H1 (cell line): ENCODE measurements around the gene CHFR. TPM values are rescaled to one million over a fixed set of nuclear protein-coding genes. Genes with fewer than 3 reads are reported as not detected.

Experiments
- CTCF ChIA-PET: fragments of 300-600 bp; sonication (Branson Sonifier 250); formaldehyde crosslinking; loops from one replicate; lab custom pipeline; 2021; ENCODE audit not compliant: partially characterized antibody; lab: Charles Lee
- POLR2A ChIA-PET: fragments of 300-600 bp; sonication (Branson Sonifier 250); formaldehyde crosslinking; loops from one replicate; lab custom pipeline; 2021; ENCODE audit warnings: inconsistent platforms; ENCODE audit not compliant: partially characterized antibody; lab: Charles Lee
- DNase-seq, 2 experiments: peaks; one replicate each; pipeline versions ENCODE4 v3.0.0 to v3.0.0-alpha.2; 2010 to 2022; ENCODE audit warnings: low spot score in 2 of 2, low read depth in 1 of 2, mixed read lengths in 1 of 2
- FAIRE-seq: peaks from 2 replicates; lab custom pipeline; 2011; peaks lifted over from hg19 to GRCh38; lab: Jason Lieb, UNC
- H2AFZ ChIP-seq: 2 replicates; pipeline ENCODE4 v1.8.1; 2012; ENCODE audit warnings: low read length, inconsistent platforms
- H2AK5ac ChIP-seq: 2 replicates; pipeline ENCODE4 v1.6.1; 2013; ENCODE audit warnings: low read depth, low read length
- H2BK120ac ChIP-seq: replicated peaks from 2 replicates; pipeline ENCODE3; 2013; ENCODE audit warnings: low read depth, low read length, inconsistent platforms
- H2BK12ac ChIP-seq: 2 replicates; pipeline ENCODE4 v1.6.1; 2013; ENCODE audit warnings: low read depth, low read length
- H2BK15ac ChIP-seq: 2 replicates; pipeline ENCODE4 v1.6.1; 2013; ENCODE audit warnings: low read length
- H2BK20ac ChIP-seq: 2 replicates; pipeline ENCODE4 v1.6.1; 2013; ENCODE audit warnings: low read length
- H2BK5ac ChIP-seq: 2 replicates; pipeline ENCODE4 v1.6.1; 2013; ENCODE audit warnings: low read depth, low read length
- H3K14ac ChIP-seq: 2 replicates; pipeline ENCODE4 v1.6.1; 2013; ENCODE audit warnings: inconsistent platforms; ENCODE audit not compliant: insufficient read length
- H3K18ac ChIP-seq: 2 replicates; pipeline ENCODE4 v1.6.1; 2013; ENCODE audit warnings: low read length; ENCODE audit errors: extremely low read depth
- H3K23ac ChIP-seq: 2 replicates; pipeline ENCODE4 v1.6.1; 2013; ENCODE audit warnings: inconsistent platforms; ENCODE audit not compliant: insufficient read length
- H3K23me2 ChIP-seq: 2 replicates; pipeline ENCODE4 v1.6.1; 2013; ENCODE audit warnings: low read depth, low read length
- H3K27ac ChIP-seq: 2 replicates; pipeline ENCODE4 v1.6.1; 2011; ENCODE audit warnings: low read depth, low read length, inconsistent platforms
- H3K27me3 ChIP-seq, 4 experiments: replicated peaks in 1 of 4; 1 replicate in 1 of 4; 2 replicates in 3 of 4; pipeline versions ENCODE4 v1.6.1 to v1.8.1; 2011 to 2013; ENCODE audit warnings: low read length in 3 of 4, mild to moderate bottlenecking in 3 of 4, inconsistent platforms in 2 of 4, mixed read lengths in 2 of 4, moderate library complexity in 1 of 4; ENCODE audit not compliant: control insufficient read depth in 3 of 4, insufficient read depth in 3 of 4; ENCODE audit errors: extremely low read depth in 1 of 4
- H3K36me3 ChIP-seq, 4 experiments: 2 replicates each; pipeline versions ENCODE4 v1.6.1 to v1.8.1; 2011 to 2013; ENCODE audit warnings: mild to moderate bottlenecking in 4 of 4, low read length in 3 of 4, moderate library complexity in 2 of 4, control low read depth in 1 of 4, inconsistent platforms in 1 of 4; ENCODE audit not compliant: insufficient read depth in 4 of 4, control insufficient read depth in 2 of 4
- H3K4ac ChIP-seq: replicated peaks from 2 replicates; pipeline ENCODE3; 2013; ENCODE audit warnings: low read length, low read depth, mixed read lengths, inconsistent platforms; ENCODE audit not compliant: insufficient read length
- H3K4me1 ChIP-seq, 4 experiments: replicated peaks in 1 of 4; 1 replicate in 1 of 4; 2 replicates in 3 of 4; pipeline versions ENCODE4 v1.6.1 to v1.8.1; 2011 to 2013; ENCODE audit warnings: low read length in 3 of 4, inconsistent platforms in 2 of 4, mixed read lengths in 1 of 4; ENCODE audit not compliant: insufficient read depth in 4 of 4, control insufficient read depth in 3 of 4
- H3K4me2 ChIP-seq, 2 experiments: 2 replicates each; pipeline versions ENCODE4 v1.6.1 to v1.8.1; 2011 to 2013; ENCODE audit warnings: low read depth in 2 of 2, low read length in 2 of 2, control low read depth in 1 of 2, inconsistent platforms in 1 of 2, mild to moderate bottlenecking in 1 of 2; ENCODE audit not compliant: insufficient read depth in 1 of 2
- H3K4me3 ChIP-seq, 4 experiments: fragments of 200-600, 300-600 bp in 1 of 4; sonication (generic), shearing (Covaris generic), sonication (Bioruptor Twin) in 1 of 4; 2 replicates each; pipeline versions ENCODE4 v1.5.1 to v1.8.1; 2011 to 2016; ENCODE audit warnings: low read length in 4 of 4, low read depth in 3 of 4, control low read depth in 2 of 4, inconsistent platforms in 2 of 4, mild to moderate bottlenecking in 2 of 4, mixed read lengths in 1 of 4, moderate library complexity in 1 of 4; ENCODE audit not compliant: insufficient read depth in 2 of 4; ENCODE audit errors: extremely low read depth in 1 of 4
- H3K56ac ChIP-seq: replicated peaks from 2 replicates; pipeline ENCODE3; 2013; ENCODE audit warnings: low read depth, mild to moderate bottlenecking, mixed read lengths, low read length, inconsistent platforms; ENCODE audit not compliant: insufficient read length
- H3K79me1 ChIP-seq: 2 replicates; pipeline ENCODE4 v1.6.1; 2013; ENCODE audit warnings: low read depth, low read length, control low read depth
- H3K79me2 ChIP-seq, 2 experiments: 2 replicates each; pipeline versions ENCODE4 v1.6.1 to v1.8.1; 2012 to 2013; ENCODE audit warnings: low read length in 2 of 2, mild to moderate bottlenecking in 2 of 2, inconsistent platforms in 1 of 2; ENCODE audit not compliant: insufficient read depth in 2 of 2, control insufficient read depth in 1 of 2
- H3K9ac ChIP-seq, 4 experiments: replicated peaks in 1 of 4; 1 replicate in 1 of 4; 2 replicates in 3 of 4; pipeline versions ENCODE4 v1.6.1 to v1.8.1; 2011 to 2013; ENCODE audit warnings: low read depth in 3 of 4, low read length in 3 of 4, control low read depth in 2 of 4, mild to moderate bottlenecking in 2 of 4, moderate library complexity in 2 of 4, inconsistent platforms in 1 of 4; ENCODE audit errors: extremely low read depth in 1 of 4
- H3K9me3 ChIP-seq, 2 experiments: 2 replicates each; pipeline versions ENCODE4 v1.6.1 to v1.8.1; 2012 to 2013; ENCODE audit warnings: mild to moderate bottlenecking in 2 of 2, moderate library complexity in 2 of 2, control low read depth in 1 of 2, inconsistent platforms in 1 of 2, low read depth in 1 of 2, low read length in 1 of 2, mixed read lengths in 1 of 2; ENCODE audit not compliant: insufficient read depth in 2 of 2
- H4K20me1 ChIP-seq, 2 experiments: replicated peaks in 1 of 2; 2 replicates each; pipeline versions ENCODE3 to v1.8.1; 2011 to 2013; ENCODE audit warnings: inconsistent platforms in 2 of 2, low read length in 2 of 2, mild to moderate bottlenecking in 1 of 2; ENCODE audit not compliant: insufficient read depth in 2 of 2, control insufficient read depth in 1 of 2
- H4K5ac ChIP-seq: 2 replicates; pipeline ENCODE4 v1.6.1; 2013; ENCODE audit warnings: low read length, low read depth, mixed read lengths, inconsistent platforms; ENCODE audit not compliant: insufficient read length
- H4K8ac ChIP-seq: 2 replicates; pipeline ENCODE4 v1.8.0; 2013; ENCODE audit warnings: mild to moderate bottlenecking, moderate library complexity, low read length, inconsistent platforms; ENCODE audit not compliant: insufficient read depth; ENCODE audit errors: extremely low read depth
- H4K91ac ChIP-seq: replicated peaks from 2 replicates; pipeline ENCODE3; 2013; ENCODE audit warnings: low read length, mixed read lengths, inconsistent platforms; ENCODE audit not compliant: insufficient read length
- SP1 ChIP-seq: IDR thresholded peaks from 2 replicates; pipeline ENCODE4 v1.6.1; 2011; ENCODE audit warnings: low read depth, low read length
- WGBS, 2 experiments: shearing (Covaris generic) in 1 of 2; methylation state at CpG; one replicate each; pipeline versions ENCODE4 v1.1.6 to v1.1.7; 2013 to 2015; ENCODE audit warnings: low lambda C conversion rate in 2 of 2, mixed read lengths in 2 of 2, inconsistent platforms in 1 of 2, low coverage in 1 of 2, missing lambda C conversion rate in 1 of 2; ENCODE audit not compliant: insufficient replicate concordance in 2 of 2, insufficient coverage in 1 of 2, insufficient read length in 1 of 2; ENCODE audit errors: extremely low coverage in 1 of 2, missing lambda C conversion rate in 1 of 2; 5-methylcytosine and 5-hydroxymethylcytosine counted together
- polyA plus RNA-seq, 7 experiments: library from polyadenylated mRNA; depleted of rRNA in 3 of 7; stranded (reverse) in 5 of 7; unstranded in 2 of 7; fragments of >200 nt in 5 of 7; fragments of 200-250 nt in 2 of 7; gene quantifications; 1 replicate in 5 of 7; 2 replicates in 1 of 7; 4 replicates in 1 of 7; pipeline versions ENCODE4 v1.2.1 to v1.2.3, GENCODE V29; 2011 to 2013; ENCODE audit warnings: missing spikeins in 2 of 7, mixed read lengths in 2 of 7
- total RNA-seq: library from RNA; stranded (reverse); fragmentation: NEBNext Ultra II Directional; extraction: Animal tissue kit (Norgen Biotek cat#: 25700); gene quantifications from 2 replicates; pipeline ENCODE4 v1.2.1, GENCODE V29; 2021

CHFR gene
- total and polyA plus RNA-seq, 2 of the 8 experiments (the other 6 are each of a cell fraction or from before 2014, with no cell fraction given), result 31.4 to 44.6 TPM

DNA sequence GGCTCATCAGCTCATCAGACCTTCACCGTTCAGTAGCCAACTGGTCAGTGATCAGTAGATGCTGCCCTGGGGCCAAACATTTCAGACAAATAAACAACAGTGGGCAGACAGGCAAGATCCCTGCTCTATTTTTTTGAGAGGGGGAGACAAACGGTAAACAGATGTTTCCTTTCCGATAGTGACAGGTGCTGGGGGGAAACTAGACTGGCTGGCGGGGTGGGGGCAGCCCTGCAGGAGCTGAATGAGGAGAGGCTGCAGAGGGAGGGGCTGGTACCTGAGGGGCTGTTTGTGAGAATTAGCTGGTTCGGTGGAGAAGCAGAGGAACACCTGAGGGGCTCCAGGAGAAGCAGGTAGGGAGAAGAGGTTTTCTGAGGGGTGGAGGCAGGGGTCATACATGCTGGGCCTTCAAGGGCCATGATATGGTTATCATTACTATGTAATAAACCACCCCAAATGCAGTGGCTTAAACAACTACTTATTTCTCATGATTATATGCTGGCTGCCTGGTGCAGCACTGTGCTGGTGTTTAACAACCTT lies 50.5 kb downstream of the CHFR start:
- DNase-seq (no peak), FAIRE-seq (no peak)
- Histone ChIP-seq H2BK120ac (no peak overlapping the region), H3K14ac (no peak overlapping the region), H3K9me3 (no peaks in the 10 kb centered on the region), H3K4ac (no peak overlapping the region), H3K79me2 (no peaks in the 10 kb centered on the region), H3K4me1 (no peaks in the 10 kb centered on the region)
- POLR2A ChIA-PET, result interaction anchor here (2.2 to 2.5 kb wide), 2 partner anchors 8 to 10 kb away, joined by 10 to 14 read pairs; no protein-coding TSS in a partner anchor
- 83% methylated on average over 5 of the region's 5 CpGs; no CpG with 5 or more reads in 1 of the 2 experiments for WGBS, 2 experiments
- TF ChIP-seq SP1, result no peak
- TF ChIP-seq, all 59 proteins: peak for 0
- Histone ChIP-seq H4K91ac (no peak overlapping the region), H3K9ac (no peak overlapping the region), H3K23ac (no peak overlapping the region), H3K36me3 (peaks cover 0 to 23% (median 7%) of the 10 kb centered on the region in 4 experiments; a peak in 7 of 8 replicates), H3K27me3 (no peaks in the 10 kb centered on the region), H2BK5ac (no peak overlapping the region), H4K5ac (no peak overlapping the region), H2AFZ (no peak overlapping the region), H4K8ac (peak overlapping the region; percentile 22; the same call in 1 of the 2 replicates), H3K18ac (no peak overlapping the region), H2BK15ac (no peak overlapping the region), H2BK20ac (no peak overlapping the region), H2AK5ac (no peak overlapping the region), H3K27ac (no peak overlapping the region), H3K79me1 (peaks cover 3% of the 10 kb centered on the region), H3K4me2 (no peak overlapping the region), H3K56ac (no peak overlapping the region), H4K20me1 (peaks cover 3 to 4% of the 10 kb centered on the region in 2 experiments), H3K4me3 (no peak overlapping the region), H3K23me2 (no peaks in the 10 kb centered on the region), H2BK12ac (no peak overlapping the region)
- CTCF ChIA-PET, result interaction anchor here (0.6 kb wide), 1 partner anchor 86 kb away, joined by 5 read pairs; no protein-coding TSS in a partner anchor
